Stimulated activated CD8-positive, alpha-beta memory T cell treated with anti-CD3 and anti-CD28 coated beads, Interleukin-2, amount 100 ng/mL, for 1 hour (primary cell): ENCODE data around the gene ZNRD2.
"Not testable (repeated sequence)": the region's sequence is repeated elsewhere in the genome, so short reads cannot be mapped to it uniquely, and the experiment has no call there.

Source experiments
- DNase-seq, 2 donors: peaks; one replicate each; pipeline ENCODE4 v3.0.0-alpha.2; 2020; ENCODE audit warnings: low read depth in 2 of 2

ZNRD2 gene, protein sequence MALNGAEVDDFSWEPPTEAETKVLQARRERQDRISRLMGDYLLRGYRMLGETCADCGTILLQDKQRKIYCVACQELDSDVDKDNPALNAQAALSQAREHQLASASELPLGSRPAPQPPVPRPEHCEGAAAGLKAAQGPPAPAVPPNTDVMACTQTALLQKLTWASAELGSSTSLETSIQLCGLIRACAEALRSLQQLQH

GRCh38 chr11:65569973-65570918 is at the start of gene ZNRD2:
Gene ZNRD2, plus strand, starts transcription at chr11:65570477. Its CDS starts 15 bp downstream, at chr11:65570492.
- DNase-seq = peak; percentile 93 to 97

DNA sequence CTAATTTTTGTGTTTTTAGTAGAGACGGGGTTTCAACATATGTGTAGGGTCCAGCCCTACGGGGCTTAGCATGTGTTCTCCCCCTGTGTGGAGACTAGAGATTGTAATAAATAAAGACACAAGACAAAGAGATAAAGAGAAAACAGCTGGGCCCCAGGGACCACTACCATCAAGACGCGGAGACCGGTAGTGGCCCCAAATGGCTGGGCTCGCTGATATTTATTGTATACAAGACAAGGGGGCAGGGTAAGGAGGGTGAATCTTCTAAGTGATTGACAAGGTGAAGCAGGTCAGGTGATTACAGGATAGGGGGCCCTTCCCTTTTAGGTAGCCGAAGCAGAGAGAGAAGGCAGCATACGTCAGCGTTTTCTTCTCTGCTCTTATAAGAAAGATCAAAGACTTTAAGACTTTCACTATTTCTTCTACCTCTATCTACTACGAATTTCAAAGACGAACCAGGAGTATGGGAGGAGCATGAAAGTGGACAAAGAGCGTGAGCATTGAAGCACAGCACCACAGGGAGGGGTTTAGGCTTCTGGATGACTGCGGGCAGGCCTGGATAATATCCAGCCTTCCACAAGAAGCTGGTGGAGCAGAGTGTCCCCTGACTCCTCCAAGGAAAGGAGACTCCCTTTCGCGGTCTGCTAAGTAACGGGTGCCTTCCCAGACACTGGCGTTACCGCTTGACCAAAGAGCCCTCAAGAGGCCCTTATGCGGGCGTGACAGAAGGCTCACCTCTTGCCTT is 48.3 kb upstream of the ZNRD2 start:
- not testable (repeated sequence) for DNase-seq

DNA sequence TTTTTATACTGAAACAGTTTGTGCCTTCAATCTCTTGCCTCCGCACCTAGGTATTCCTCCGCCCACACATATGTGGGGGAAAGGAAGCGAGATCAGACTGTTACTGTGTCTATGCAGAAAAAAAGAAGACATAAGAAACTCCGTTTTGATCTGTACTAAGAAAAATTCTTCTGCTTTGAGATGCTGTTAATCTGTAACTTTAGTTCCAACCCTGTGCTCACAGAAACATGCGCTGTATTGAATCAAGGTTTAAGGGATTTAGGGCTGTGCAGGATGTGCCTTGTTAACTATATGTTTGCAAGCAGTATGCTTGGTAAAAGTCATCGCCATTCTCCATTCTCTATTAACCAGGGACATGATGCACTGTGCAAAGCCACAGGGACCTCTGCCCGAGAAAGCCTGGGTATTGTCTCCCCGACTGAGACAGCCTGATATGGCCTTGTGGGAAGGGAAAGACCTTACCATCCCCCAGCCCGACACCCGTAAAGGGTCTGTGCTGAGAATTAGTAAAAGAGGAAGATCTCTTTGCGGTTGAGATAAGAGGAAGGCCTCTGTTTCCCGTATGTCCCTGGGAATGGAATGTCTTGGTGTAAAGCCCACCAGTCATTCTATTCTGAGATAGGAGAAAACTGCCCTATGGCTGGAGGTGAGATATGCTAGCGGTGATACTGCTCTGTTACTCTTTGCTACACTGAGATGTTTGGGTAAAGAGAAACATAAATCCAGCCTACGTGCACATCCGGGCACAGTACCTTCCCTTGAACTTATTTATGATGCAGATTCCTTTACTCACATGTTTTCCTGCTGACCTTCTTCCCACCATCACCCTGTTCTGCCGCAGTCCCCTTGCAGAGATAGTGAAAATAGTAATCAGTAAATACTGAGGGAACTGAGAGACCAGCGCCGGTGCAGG is 47.3 kb upstream of the ZNRD2 start:
- not testable (repeated sequence) for DNase-seq

DNA sequence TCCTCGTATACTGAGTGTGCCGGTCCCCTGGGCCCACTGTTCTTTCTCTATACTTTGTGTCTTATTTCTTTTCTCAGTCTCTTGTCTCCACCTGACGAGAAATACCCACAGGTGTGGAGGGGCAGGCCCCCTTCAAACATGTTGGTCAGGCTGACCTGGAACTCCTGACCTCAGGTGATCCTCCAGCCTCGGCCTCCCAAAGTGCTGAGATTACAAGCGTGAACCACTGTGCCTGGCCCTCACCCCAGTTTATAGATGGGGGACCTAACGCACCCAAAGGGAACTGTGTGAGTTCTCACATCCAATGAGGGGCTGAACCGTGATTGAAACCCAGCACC is 46.7 kb upstream of the ZNRD2 start:
- DNase-seq = not testable (repeated sequence)

DNA sequence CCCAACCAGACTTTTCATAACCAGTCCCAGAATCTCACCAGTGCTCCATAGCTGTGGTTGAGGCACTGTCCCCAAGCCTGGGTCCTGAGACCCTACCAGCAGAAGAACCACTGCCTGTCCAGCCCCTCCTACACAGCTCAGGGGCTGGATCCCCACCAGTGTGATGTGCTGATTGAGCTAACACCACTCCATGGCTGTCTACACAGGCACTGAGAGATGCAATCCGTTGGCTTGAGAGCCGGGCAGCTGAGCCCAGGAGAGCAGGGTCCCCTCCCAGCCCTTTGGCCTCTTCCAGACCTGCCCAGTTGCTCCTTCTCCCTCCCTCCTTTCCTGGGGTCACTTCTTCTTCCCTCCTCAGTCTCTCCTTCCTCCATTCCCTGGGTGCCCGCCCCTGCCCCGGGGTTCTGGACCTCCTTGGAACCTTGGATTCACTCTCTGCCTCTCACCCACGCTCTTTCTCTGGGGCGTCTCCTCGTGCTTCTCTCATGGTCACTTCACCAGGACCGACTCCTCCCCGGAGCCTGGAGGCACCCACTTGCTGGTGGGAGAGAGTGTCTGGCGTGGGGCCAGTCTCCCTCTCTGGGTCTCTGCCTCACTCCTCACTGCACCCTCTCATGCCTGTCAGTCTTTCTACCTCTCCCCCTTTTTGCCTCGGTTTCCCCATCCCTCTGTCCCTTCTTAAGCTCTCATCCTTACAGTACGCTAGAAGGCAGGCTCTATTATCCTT is 46.1 kb upstream of the ZNRD2 start:
- no peak for DNase-seq

GRCh38 chr11:65524741-65525545 is 45.3 kb upstream of the ZNRD2 start, which contains the start of gene SCYL1:
Gene SCYL1, plus strand, starts transcription at chr11:65525083. Its CDS starts 71 bp downstream, at chr11:65525154.
- DNase-seq = peak; percentile 75 to 77

DNA sequence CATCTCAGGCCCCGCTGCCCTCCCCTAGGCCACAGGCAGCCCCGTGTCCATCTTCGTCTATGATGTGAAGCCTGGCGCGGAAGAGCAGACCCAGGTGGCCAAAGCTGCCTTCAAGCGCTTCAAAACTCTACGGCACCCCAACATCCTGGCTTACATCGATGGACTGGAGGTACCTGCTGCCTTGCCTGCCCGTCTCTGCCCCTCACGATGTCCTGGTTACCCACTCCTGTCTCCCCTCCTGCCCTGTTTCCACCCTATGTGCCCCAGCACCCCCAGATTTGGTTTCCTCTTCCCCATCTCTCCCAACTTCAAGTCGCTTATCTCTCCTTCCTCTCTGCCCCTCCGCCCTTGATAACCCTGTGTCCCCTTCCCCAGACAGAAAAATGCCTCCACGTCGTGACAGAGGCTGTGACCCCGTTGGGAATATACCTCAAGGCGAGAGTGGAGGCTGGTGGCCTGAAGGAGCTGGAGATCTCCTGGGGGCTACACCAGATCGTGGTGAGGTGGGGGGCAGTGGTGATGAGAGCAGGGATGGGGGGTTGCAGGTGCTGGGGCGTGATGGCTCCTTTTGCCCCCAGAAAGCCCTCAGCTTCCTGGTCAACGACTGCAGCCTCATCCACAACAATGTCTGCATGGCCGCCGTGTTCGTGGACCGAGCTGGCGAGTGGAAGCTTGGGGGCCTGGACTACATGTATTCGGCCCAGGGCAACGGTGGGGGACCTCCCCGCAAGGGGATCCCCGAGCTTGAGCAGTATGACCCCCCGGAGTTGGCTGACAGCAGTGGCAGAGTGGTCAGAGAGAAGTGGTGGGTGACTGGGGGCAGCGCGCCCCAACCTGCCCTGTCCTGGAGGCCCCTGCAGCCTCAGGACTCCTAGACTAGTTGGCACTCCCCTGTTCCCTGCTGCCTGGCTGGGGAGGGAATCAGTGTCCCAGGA is 44.5 kb upstream of the ZNRD2 start:
- no peak for DNase-seq

GRCh38 chr11:65526744-65527143 is 43.5 kb upstream of the ZNRD2 start:
- DNase-seq = no peak

GRCh38 chr11:65528819-65529350 is 41.4 kb upstream of the ZNRD2 start:
- no peak for DNase-seq

DNA sequence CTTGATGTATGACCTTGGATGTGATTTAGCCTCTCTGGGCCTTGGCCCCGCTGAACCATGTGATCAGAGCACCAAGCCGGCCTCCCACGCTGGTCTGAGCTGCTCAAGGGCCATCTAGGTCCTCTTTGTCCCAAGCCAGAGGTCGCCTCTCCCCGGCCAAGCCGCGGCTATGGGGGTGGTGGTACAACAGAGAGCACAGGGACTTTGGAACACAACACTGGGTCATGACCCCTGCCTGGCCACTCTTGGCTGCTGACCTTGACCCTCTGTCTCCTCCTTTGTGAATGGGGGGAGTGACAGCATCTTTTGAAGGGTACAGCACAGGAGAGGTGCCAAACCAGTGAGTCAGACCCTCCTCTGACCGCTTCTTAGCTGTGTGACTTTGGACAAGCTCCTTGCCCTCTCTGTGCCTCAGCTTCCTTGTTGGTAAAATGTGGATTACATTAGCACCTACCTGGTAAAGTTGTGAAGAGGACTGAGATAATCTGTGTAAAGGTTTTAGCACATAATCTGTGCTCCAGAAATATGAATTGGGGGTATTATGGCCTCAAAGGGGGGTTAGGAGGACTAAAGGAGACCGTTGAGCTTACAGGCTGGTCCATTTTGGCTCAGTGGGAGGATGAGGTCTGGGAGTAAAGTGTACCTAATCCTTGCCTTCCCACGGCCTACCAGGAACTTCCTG is 40.7 kb upstream of the ZNRD2 start:
- DNase-seq = no peak

GRCh38 chr11:65530157-65530496 is 40.1 kb upstream of the ZNRD2 start:
- no peak for DNase-seq

- no peak for DNase-seq
Measured at GRCh38 chr11:65532388-65533064, 37.8 kb upstream of the ZNRD2 start.

- no peak for DNase-seq
Measured at GRCh38 chr11:65535102-65535501, 35.2 kb upstream of the ZNRD2 start.

DNA sequence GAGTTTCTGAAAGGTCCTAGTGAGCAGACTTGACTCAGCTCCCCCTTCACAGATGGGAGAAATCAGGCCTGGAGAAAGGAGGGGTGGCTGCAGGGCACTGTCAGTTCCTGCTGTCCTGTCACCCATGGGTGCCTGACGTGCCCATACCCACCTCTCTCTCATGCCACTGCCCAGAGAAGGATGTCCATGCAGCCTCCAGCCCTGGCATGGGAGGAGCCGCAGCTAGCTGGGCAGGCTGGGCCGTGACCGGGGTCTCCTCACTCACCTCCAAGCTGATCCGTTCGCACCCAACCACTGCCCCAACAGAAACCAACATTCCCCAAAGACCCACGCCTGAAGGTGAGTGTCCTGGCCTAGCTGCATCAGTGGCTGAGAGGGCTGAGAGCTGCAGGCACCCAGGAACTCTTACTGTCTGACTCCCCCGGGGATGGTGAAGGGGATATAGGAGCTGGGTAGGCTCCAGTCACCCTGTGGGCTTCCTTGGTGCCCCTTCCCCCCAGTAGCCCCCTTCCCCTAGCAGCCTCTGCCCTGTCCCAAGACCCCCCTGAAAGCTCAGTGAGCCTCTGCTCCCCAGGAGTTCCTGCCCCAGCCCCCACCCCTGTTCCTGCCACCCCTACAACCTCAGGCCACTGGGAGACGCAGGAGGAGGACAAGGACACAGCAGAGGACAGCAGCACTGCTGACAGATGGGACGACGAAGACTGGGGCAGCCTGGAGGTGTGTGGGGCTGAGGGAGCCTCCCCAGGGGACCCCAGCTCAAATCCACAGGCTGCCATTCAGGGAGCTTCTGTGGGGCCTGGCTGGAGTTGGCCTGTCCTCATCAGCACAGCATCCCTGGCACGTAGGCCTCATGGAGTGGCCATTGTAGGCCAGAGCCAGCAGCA is 33.6 kb upstream of the ZNRD2 start:
- DNase-seq = no peak

DNA sequence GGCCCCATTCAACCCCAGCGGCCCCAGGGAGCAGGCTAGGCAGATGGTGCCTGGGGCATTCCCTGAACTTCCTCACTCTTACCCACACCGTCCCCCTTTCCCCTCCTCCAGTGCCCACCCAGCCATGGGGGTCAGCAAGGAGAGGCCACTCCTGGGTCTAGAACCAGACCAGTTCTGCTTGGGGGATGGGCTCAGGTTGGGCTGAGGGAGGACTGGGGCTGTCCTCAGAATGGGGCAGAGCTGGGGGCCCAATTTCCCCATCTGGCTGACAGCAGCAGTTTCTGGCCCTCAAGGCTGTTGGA is 33.0 kb upstream of the ZNRD2 start:
- no peak for DNase-seq

- DNase-seq = no peak
Measured at GRCh38 chr11:65537620-65538231, 32.6 kb upstream of the ZNRD2 start.
